Thoracic aorta (tissue), 2 donors: ENCODE measurements around the gene FSTL1. TPM values are rescaled to one million over a fixed set of nuclear protein-coding genes. Genes with fewer than 3 reads are reported as not detected.
A peak's percentile ranks its signal among the peaks of the same experiment; 100 is the strongest.

Experiments
- ATAC-seq: fragments of 150-250 bp; one replicate; pipeline ENCODE4 v1.8.0; 2017; ENCODE audit warnings: low read depth; ENCODE audit not compliant: insufficient number of reproducible peaks, low FRiP score
- DNase-seq: peaks from one replicate; pipeline ENCODE4 v3.0.0-alpha.2; 2020; ENCODE audit warnings: low spot score
- H3K27ac ChIP-seq, 2 donors: fragments of 200-600 bp; sonication (generic); 1 replicate in 1 of 2; 2 replicates in 1 of 2; pipeline ENCODE4 v1.5.1; 2016; ENCODE audit warnings: mild to moderate bottlenecking in 2 of 2, moderate library complexity in 2 of 2
- H3K27me3 ChIP-seq: fragments of 200-600 bp; sonication (generic); replicated peaks from 2 replicates; pipeline ENCODE4 v1.6.0; 2016; ENCODE audit warnings: mild to moderate bottlenecking; ENCODE audit not compliant: insufficient read depth
- H3K36me3 ChIP-seq: fragments of 200-600 bp; sonication (generic); one replicate; pipeline ENCODE4 v1.5.1; 2016
- H3K4me1 ChIP-seq, 2 donors: fragments of 200-600 bp; sonication (generic); 1 replicate in 1 of 2; 2 replicates in 1 of 2; pipeline versions ENCODE4 v1.5.1 to v1.6.0; 2016; ENCODE audit warnings: low read depth in 2 of 2, mild to moderate bottlenecking in 1 of 2; ENCODE audit not compliant: control insufficient read depth in 1 of 2
- H3K4me3 ChIP-seq: fragments of 200-600 bp; sonication (generic); 2 replicates; pipeline ENCODE4 v1.5.1; 2016; ENCODE audit warnings: mild to moderate bottlenecking
- H3K9me3 ChIP-seq: fragments of 200-600 bp; sonication (generic); 2 replicates; pipeline ENCODE4 v1.5.1; 2016
- total RNA-seq, 2 donors: library from RNA; depleted of rRNA; stranded (reverse); fragments of >200 nt; gene quantifications; one replicate each; pipeline versions ENCODE4 v1.1.0 to v1.2.3, GENCODE V29; 2016
- TF ChIP-seq, protein P1 (sequence below): fragments of 200-600 bp; sonication (generic); IDR thresholded peaks from one replicate; pipeline ENCODE4 v1.5.1; 2019; ENCODE audit warnings: antibody characterized with exemption

The FSTL1 gene
- total RNA-seq, 2 donors from 2014 or later = 601 to 687 TPM

GRCh38 chr3:120424506-120424905 lies 26.3 kb downstream of the FSTL1 start:
- TF ChIP-seq, protein P1, sequence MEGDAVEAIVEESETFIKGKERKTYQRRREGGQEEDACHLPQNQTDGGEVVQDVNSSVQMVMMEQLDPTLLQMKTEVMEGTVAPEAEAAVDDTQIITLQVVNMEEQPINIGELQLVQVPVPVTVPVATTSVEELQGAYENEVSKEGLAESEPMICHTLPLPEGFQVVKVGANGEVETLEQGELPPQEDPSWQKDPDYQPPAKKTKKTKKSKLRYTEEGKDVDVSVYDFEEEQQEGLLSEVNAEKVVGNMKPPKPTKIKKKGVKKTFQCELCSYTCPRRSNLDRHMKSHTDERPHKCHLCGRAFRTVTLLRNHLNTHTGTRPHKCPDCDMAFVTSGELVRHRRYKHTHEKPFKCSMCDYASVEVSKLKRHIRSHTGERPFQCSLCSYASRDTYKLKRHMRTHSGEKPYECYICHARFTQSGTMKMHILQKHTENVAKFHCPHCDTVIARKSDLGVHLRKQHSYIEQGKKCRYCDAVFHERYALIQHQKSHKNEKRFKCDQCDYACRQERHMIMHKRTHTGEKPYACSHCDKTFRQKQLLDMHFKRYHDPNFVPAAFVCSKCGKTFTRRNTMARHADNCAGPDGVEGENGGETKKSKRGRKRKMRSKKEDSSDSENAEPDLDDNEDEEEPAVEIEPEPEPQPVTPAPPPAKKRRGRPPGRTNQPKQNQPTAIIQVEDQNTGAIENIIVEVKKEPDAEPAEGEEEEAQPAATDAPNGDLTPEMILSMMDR = no peak
- Histone ChIP-seq H3K27ac (peak overlapping the region; percentile 73 to 85), H3K4me3 (no peak overlapping the region), H3K36me3 (no peaks in the 10 kb centered on the region), H3K27me3 (no peaks in the 10 kb centered on the region), H3K9me3 (no peaks in the 10 kb centered on the region), H3K4me1 (peaks cover 64 to 100% of the 10 kb centered on the region in 2 donors)
- DNase-seq (no peak), ATAC-seq (no peak)

- TF ChIP-seq, protein P1 = no peak
- Histone ChIP-seq H3K36me3 (no peaks in the 10 kb centered on the region), H3K27ac (peak overlapping the region; percentile 73 to 85), H3K27me3 (no peaks in the 10 kb centered on the region), H3K9me3 (no peaks in the 10 kb centered on the region), H3K4me1 (peaks cover 61 to 100% of the 10 kb centered on the region in 2 donors), H3K4me3 (no peak overlapping the region)
- DNase-seq (no peak), ATAC-seq (no peak)
These were observed 27.4 kb downstream of the FSTL1 start for GRCh38 chr3:120423432-120423831.

DNA sequence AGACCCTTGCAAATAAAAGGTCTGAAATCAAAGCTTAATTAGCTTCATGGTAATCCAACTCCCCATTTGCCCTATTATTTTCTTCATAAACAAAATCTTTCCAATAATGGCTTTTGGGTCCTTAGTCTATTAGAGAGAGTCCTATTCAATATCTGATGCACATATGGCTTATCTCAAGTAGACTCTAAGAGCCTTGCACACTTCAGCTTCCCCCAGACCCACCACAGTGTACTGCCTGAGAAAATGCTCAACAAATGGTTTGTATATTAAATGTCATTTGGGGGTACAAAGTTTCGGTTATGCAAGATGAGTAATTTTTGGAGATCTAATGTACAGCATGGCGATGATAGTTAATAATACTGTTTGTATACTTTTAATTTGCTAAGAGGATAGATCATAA lies 28.9 kb downstream of the FSTL1 start:
- DNase-seq = no peak
- Histone ChIP-seq H3K27ac (peak overlapping the region; percentile 73 to 77), H3K4me1 (peaks cover 59 to 95% of the 10 kb centered on the region in 2 donors), H3K4me3 (no peak overlapping the region), H3K36me3 (no peaks in the 10 kb centered on the region), H3K9me3 (no peaks in the 10 kb centered on the region), H3K27me3 (no peaks in the 10 kb centered on the region)
- ATAC-seq = no peak
- TF ChIP-seq, protein P1 = no peak

DNA sequence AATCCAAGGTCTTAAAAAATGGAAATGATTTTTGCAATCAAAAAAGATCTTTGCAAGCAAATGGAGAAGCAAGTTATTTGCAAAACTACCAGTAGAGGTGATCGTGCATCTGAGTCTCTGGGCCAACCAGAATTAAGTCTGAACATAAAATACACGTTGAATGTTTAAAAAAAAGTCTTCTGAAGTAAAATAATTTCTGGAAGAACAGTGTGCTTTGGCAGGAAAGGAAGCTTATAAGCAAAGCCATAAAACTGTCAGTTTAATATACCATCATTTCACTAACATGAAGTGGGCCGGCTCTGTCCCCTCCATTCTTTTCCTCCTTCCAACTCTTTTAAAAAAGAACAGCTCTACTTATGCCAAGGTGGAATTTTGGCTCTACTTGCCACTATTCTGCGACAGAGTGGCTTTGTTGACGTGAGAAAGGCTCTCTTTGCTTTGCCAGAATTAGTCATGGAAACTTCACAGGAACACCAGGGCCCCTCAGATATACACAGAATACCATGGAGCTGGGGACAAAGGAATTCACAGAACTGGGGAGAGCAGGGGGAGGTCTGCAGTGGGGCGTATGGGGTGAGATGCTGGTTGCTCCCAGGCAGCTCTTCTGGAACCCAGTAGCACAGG lies 29.8 kb downstream of the FSTL1 start:
- no peaks in the 10 kb centered on the region for H3K36me3 ChIP-seq
- H3K27ac ChIP-seq = peak overlapping the region; percentile 73 to 77
- no peaks in the 10 kb centered on the region for H3K27me3 ChIP-seq
- no peak overlapping the region for H3K4me3 ChIP-seq
- TF ChIP-seq, protein P1 = peak; percentile 53
- DNase-seq (no peak), ATAC-seq (peak; percentile 38)
- H3K4me1 ChIP-seq = peaks cover 51 to 95% of the 10 kb centered on the region in 2 donors
- H3K9me3 ChIP-seq = no peaks in the 10 kb centered on the region

GRCh38 chr3:120420360-120420759 lies 30.4 kb downstream of the FSTL1 start:
- ATAC-seq = no peak
- Histone ChIP-seq H3K9me3 (no peaks in the 10 kb centered on the region), H3K36me3 (no peaks in the 10 kb centered on the region), H3K27ac (peak overlapping the region; percentile 73 to 77), H3K4me3 (no peak overlapping the region), H3K27me3 (no peaks in the 10 kb centered on the region), H3K4me1 (peaks cover 46 to 90% of the 10 kb centered on the region in 2 donors)
- no peak for DNase-seq
- TF ChIP-seq, protein P1 = no peak
